Neural crest cell (in vitro differentiated cells): ENCODE data around the gene SLC28A2. TPM values are rescaled to one million over a fixed set of nuclear protein-coding genes. Genes with fewer than 3 reads are reported as not detected.
"Not testable (repeated sequence)": the region's sequence is repeated elsewhere in the genome, so short reads cannot be mapped to it uniquely, and the experiment has no call there.

Source experiments
- DNase-seq: peaks from one replicate; pipeline ENCODE4 v3.0.0; 2021; ENCODE audit warnings: low read depth, mixed read lengths, low spot score
- H3K27ac Mint-ChIP-seq: one replicate; pipeline ENCODE4 v1.8.0; 2021; ENCODE audit warnings: mild to moderate bottlenecking, mixed read lengths; ENCODE audit not compliant: unreplicated experiment
- H3K27me3 Mint-ChIP-seq: 2 replicates; pipeline ENCODE4 v1.8.0; 2021; ENCODE audit warnings: low read depth, mild to moderate bottlenecking, mixed read lengths
- H3K36me3 Mint-ChIP-seq: 2 replicates; pipeline ENCODE4 v1.8.0; 2021; ENCODE audit warnings: low read depth, mild to moderate bottlenecking, mixed read lengths
- H3K4me1 Mint-ChIP-seq: 2 replicates; pipeline ENCODE4 v1.8.0; 2021; ENCODE audit warnings: mixed read lengths
- H3K4me3 Mint-ChIP-seq: one replicate; pipeline ENCODE4 v1.8.0; 2021; ENCODE audit warnings: mild to moderate bottlenecking, mixed read lengths
- H3K9me3 Mint-ChIP-seq: 2 replicates; pipeline ENCODE4 v1.8.0; 2021; ENCODE audit warnings: mixed read lengths
- CTCF ChIP-seq: fragments of 200-600 bp; sonication (generic); conservative IDR thresholded peaks from 2 replicates; pipeline ENCODE4 v1.5.0; 2021; ENCODE audit warnings: antibody characterized with exemption, mild to moderate bottlenecking
- total RNA-seq: library from RNA; stranded (reverse); gene quantifications from 2 replicates; pipeline ENCODE4 v1.2.1, GENCODE V29; 2021

Gene SLC28A2
- total RNA-seq, 1 donor from 2014 or later, result not detected

- H3K36me3 Mint-ChIP-seq, result no peaks in the 10 kb centered on the region
- TF ChIP-seq CTCF, result peak; percentile 57
- no peak for DNase-seq
- no peak overlapping the region for H3K4me3 Mint-ChIP-seq
- H3K9me3 Mint-ChIP-seq, result no peaks in the 10 kb centered on the region
- no peak overlapping the region for H3K27ac Mint-ChIP-seq
- H3K27me3 Mint-ChIP-seq, result no peaks in the 10 kb centered on the region
- no peaks in the 10 kb centered on the region for H3K4me1 Mint-ChIP-seq
These were observed 1.3 kb downstream of the SLC28A2 start for GRCh38 chr15:45253330-45253729.

- H3K4me1 Mint-ChIP-seq, result no peaks in the 10 kb centered on the region
- no peak for DNase-seq
- no peak overlapping the region for H3K4me3 Mint-ChIP-seq
- H3K27me3 Mint-ChIP-seq, result no peaks in the 10 kb centered on the region
- no peak for TF ChIP-seq CTCF
- no peaks in the 10 kb centered on the region for H3K9me3 Mint-ChIP-seq
- no peaks in the 10 kb centered on the region for H3K36me3 Mint-ChIP-seq
- no peak overlapping the region for H3K27ac Mint-ChIP-seq
These were observed 2.4 kb downstream of the SLC28A2 start for GRCh38 chr15:45254405-45254804.

- not testable (repeated sequence) for H3K27ac Mint-ChIP-seq, H3K36me3 Mint-ChIP-seq, H3K4me3 Mint-ChIP-seq, H3K27me3 Mint-ChIP-seq, H3K4me1 Mint-ChIP-seq, DNase-seq, H3K9me3 Mint-ChIP-seq
These were observed 2.8 kb downstream of the SLC28A2 start for GRCh38 chr15:45254824-45255223.

GRCh38 chr15:45259796-45260195, 7.8 kb downstream of the SLC28A2 start:
- DNase-seq, result no peak
- no peak for TF ChIP-seq CTCF
- Mint-ChIP-seq H3K9me3 (peaks cover 5% of the 10 kb centered on the region), H3K4me3 (no peak overlapping the region), H3K36me3 (peaks cover 4% of the 10 kb centered on the region), H3K27ac (no peak overlapping the region), H3K27me3 (no peaks in the 10 kb centered on the region), H3K4me1 (no peaks in the 10 kb centered on the region)

- Mint-ChIP-seq H3K36me3 (peaks cover 4% of the 10 kb centered on the region), H3K27ac (no peak overlapping the region), H3K9me3 (peaks cover 6% of the 10 kb centered on the region), H3K27me3 (no peaks in the 10 kb centered on the region), H3K4me3 (no peak overlapping the region), H3K4me1 (no peaks in the 10 kb centered on the region)
- no peak for TF ChIP-seq CTCF
- DNase-seq, result no peak
These were observed 10.9 kb downstream of the SLC28A2 start for GRCh38 chr15:45262906-45263461.

- H3K9me3 Mint-ChIP-seq, result peaks cover 6% of the 10 kb centered on the region
- peaks cover 4% of the 10 kb centered on the region for H3K36me3 Mint-ChIP-seq
- no peak for DNase-seq
- H3K27me3 Mint-ChIP-seq, result no peaks in the 10 kb centered on the region
- no peak overlapping the region for H3K27ac Mint-ChIP-seq
- H3K4me1 Mint-ChIP-seq, result no peaks in the 10 kb centered on the region
- TF ChIP-seq CTCF, result no peak
- no peak overlapping the region for H3K4me3 Mint-ChIP-seq
These were observed 11.8 kb downstream of the SLC28A2 start for GRCh38 chr15:45263854-45264253.
